ENCODE measurements around the gene WDPCP. TPM values are rescaled to one million over a fixed set of nuclear protein-coding genes. Genes with fewer than 3 reads are reported as not detected.

Gene WDPCP
- total and polyA plus RNA-seq, 3 donors from 2014 or later = 8.3 to 23.5 (median 20.1) TPM

- WGBS, 2 donors = 91 to 95% methylated on average over 3 of the region's 3 CpGs
- H3K27ac ChIP-seq = no peak overlapping the region
- H3K9me3 ChIP-seq = no peaks in the 10 kb centered on the region
- H3K27me3 ChIP-seq = no peaks in the 10 kb centered on the region
- intact Hi-C loops (cut with DNase I; ENCODE audit: low total_unique reads) = no loop called here
- no peaks in the 10 kb centered on the region for H3K36me3 ChIP-seq (ENCODE audit: low read depth, missing control alignments)
- no peak for DNase-seq
- no peak overlapping the region for H3K4me3 ChIP-seq
- no peaks in the 10 kb centered on the region for H3K4me1 ChIP-seq
- TF ChIP-seq CTCF (IDR thresholded peaks at IDR 0.05) = no peak
- no peak for TF ChIP-seq POLR2A (IDR thresholded peaks at IDR 0.05)
Measured at GRCh38 chr2:63555931-63556330, 32.3 kb downstream of the WDPCP start.

GRCh38 chr2:63555299-63555698, 33.0 kb downstream of the WDPCP start:
- Histone ChIP-seq H3K4me1 (no peaks in the 10 kb centered on the region), H3K4me3 (no peak overlapping the region), H3K27ac (no peak overlapping the region), H3K27me3 (no peaks in the 10 kb centered on the region), H3K36me3 (ENCODE audit: low read depth, missing control alignments) (no peaks in the 10 kb centered on the region), H3K9me3 (no peaks in the 10 kb centered on the region)
- DNase-seq = no peak
- WGBS, 2 donors = 98% methylated on average over 7 of the region's 7 CpGs; no CpG with 5 or more reads in 1 of the 2 donors
- TF ChIP-seq CTCF (IDR thresholded peaks at IDR 0.05) = no peak
- no peak for TF ChIP-seq POLR2A (IDR thresholded peaks at IDR 0.05)
- intact Hi-C loops (cut with DNase I; ENCODE audit: low total_unique reads) = no loop called here

- Histone ChIP-seq H3K9me3 (no peaks in the 10 kb centered on the region), H3K4me3 (no peak overlapping the region), H3K4me1 (no peaks in the 10 kb centered on the region), H3K36me3 (ENCODE audit: low read depth, missing control alignments) (no peaks in the 10 kb centered on the region), H3K27me3 (no peaks in the 10 kb centered on the region), H3K27ac (no peak overlapping the region)
- intact Hi-C loops (cut with DNase I; ENCODE audit: low total_unique reads) = no loop called here
- WGBS, 2 donors = 37 to 40% methylated on average over 4 of the region's 4 CpGs
- no peak for DNase-seq
- TF ChIP-seq POLR2A (IDR thresholded peaks at IDR 0.05) (no peak), CTCF (IDR thresholded peaks at IDR 0.05) (no peak)
Measured at GRCh38 chr2:63553049-63553448, 35.2 kb downstream of the WDPCP start.

DNA sequence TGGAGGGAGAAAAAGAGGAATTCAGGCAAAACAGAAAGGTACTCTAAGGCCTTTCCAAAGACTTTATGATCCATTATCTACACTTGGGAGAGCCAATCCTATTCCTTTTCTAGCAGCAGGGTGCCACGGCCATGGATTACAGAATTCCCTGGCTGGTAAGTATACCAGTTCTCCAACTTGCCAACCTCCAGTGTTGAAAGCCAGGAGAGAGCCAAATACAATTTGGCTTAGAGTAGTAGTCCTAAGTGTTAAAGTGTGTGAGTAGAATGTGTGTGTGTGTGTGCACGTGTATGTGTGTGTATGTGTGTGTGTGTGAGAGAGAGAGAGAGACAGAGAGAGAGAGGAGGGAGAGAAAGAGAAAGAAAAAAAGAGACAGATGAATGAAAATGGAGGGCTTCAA, 43.3 kb downstream of the WDPCP start:
- no peaks in the 10 kb centered on the region for H3K9me3 ChIP-seq

More for the DNA sequence above, 43.3 kb downstream of the WDPCP start:
- WGBS, 2 donors = 87 to 97% methylated on average over 2 of the region's 2 CpGs
- H3K4me3 ChIP-seq = no peak overlapping the region
- H3K36me3 ChIP-seq (ENCODE audit: low read depth, missing control alignments) = no peaks in the 10 kb centered on the region
- DNase-seq = no peak
- no peak overlapping the region for H3K27ac ChIP-seq
- intact Hi-C loops (cut with DNase I; ENCODE audit: low total_unique reads) = no loop called here
- no peaks in the 10 kb centered on the region for H3K27me3 ChIP-seq
- H3K4me1 ChIP-seq = no peaks in the 10 kb centered on the region
- TF ChIP-seq CTCF (IDR thresholded peaks at IDR 0.05) = no peak
- TF ChIP-seq POLR2A (IDR thresholded peaks at IDR 0.05) = no peak
